Testis (tissue), 3 donors: ENCODE measurements around the gene ZNF500. TPM values are rescaled to one million over a fixed set of nuclear protein-coding genes. Genes with fewer than 3 reads are reported as not detected.

Experiments
- DNase-seq: peaks from one replicate; pipeline ENCODE4 v3.0.0-alpha.2; 2019
- H3K27ac ChIP-seq, 2 donors: fragments of 200-600 bp; sonication (generic); one replicate each; pipeline ENCODE4 v1.5.1; 2019
- H3K27me3 ChIP-seq: fragments of 200-600 bp; sonication (generic); one replicate; pipeline ENCODE4 v1.5.1; 2019
- H3K36me3 ChIP-seq: fragments of 200-600 bp; sonication (generic); one replicate; pipeline ENCODE4 v1.5.1; 2017; ENCODE audit warnings: low read depth; ENCODE audit errors: missing control alignments
- H3K4me1 ChIP-seq: fragments of 200-600 bp; sonication (generic); one replicate; pipeline ENCODE4 v1.5.1; 2019
- H3K4me3 ChIP-seq, 2 donors: fragments of 200-600 bp; sonication (generic); one replicate each; pipeline ENCODE4 v1.5.1; 2017 to 2019
- H3K9me3 ChIP-seq: fragments of 200-600 bp; sonication (generic); one replicate; pipeline ENCODE4 v1.5.1; 2017
- CTCF ChIP-seq, 3 experiments: fragments of 450-650 bp in 2 of 3; fragments of 200-600 bp in 1 of 3; sonication (generic) in 1 of 3; IDR thresholded peaks; one replicate each; pipeline ENCODE4 v1.5.1; 2016 to 2019; ENCODE audit warnings: antibody characterized with exemption in 3 of 3, mild to moderate bottlenecking in 2 of 3, moderate library complexity in 1 of 3
- POLR2A ChIP-seq: fragments of 450-650 bp; IDR thresholded peaks from one replicate; pipeline ENCODE4 v1.6.1; 2017; ENCODE audit warnings: antibody characterized with exemption, mild to moderate bottlenecking, moderate library complexity
- WGBS, 2 donors: methylation state at CpG; one replicate each; pipeline ENCODE4 v1.1.5; 2018; 5-methylcytosine and 5-hydroxymethylcytosine counted together
- intact Hi-C: fragments of 100-400 bp; cut with DNase I; formaldehyde crosslinking; loops from one replicate; pipeline ENCODE4 v1.15.1; 2023; ENCODE audit warnings: low total_unique reads
- polyA plus RNA-seq: library from polyadenylated mRNA; stranded (reverse); fragments of 350-450 nt; fragmentation: Illumina TruSeq; extraction: RNeasy Lipid Tissue Mini Kit (QIAGEN cat#74804); gene quantifications from one replicate; pipeline ENCODE4 v1.2.3, GENCODE V29; 2014; ENCODE audit warnings: low read depth, low replicate concordance; ENCODE audit not compliant: insufficient read depth
- total RNA-seq, 2 donors: library from RNA; depleted of rRNA; stranded (reverse); fragments of >200 nt; gene quantifications; one replicate each; pipeline ENCODE4 v1.2.3, GENCODE V29; 2016

Gene ZNF500
- total and polyA plus RNA-seq, 3 donors from 2014 or later, result 12.5 to 24.9 (median 24.3) TPM

- Histone ChIP-seq H3K9me3 (no peaks in the 10 kb centered on the region), H3K36me3 (no peaks in the 10 kb centered on the region), H3K4me1 (peaks cover 4% of the 10 kb centered on the region), H3K4me3 (no peak overlapping the region), H3K27ac (no peak overlapping the region), H3K27me3 (no peaks in the 10 kb centered on the region)
- 94 to 97% methylated on average over 5 to 44 of the region's 44 CpGs for WGBS, 2 donors
- no peak for DNase-seq
- TF ChIP-seq CTCF (IDR thresholded peaks at IDR 0.05), result no peak
- no peak for TF ChIP-seq POLR2A
- intact Hi-C loops, result no loop called here
Measured at GRCh38 chr16:4752351-4753100, 14.4 kb downstream of the ZNF500 start.

- no peak for DNase-seq
- no peaks in the 10 kb centered on the region for H3K36me3 ChIP-seq
- H3K4me1 ChIP-seq, result peaks cover 12% of the 10 kb centered on the region
- 69 to 82% methylated on average over 8 of the region's 8 CpGs for WGBS, 2 donors
- no peaks in the 10 kb centered on the region for H3K27me3 ChIP-seq
- TF ChIP-seq CTCF (IDR thresholded peaks at IDR 0.05) (no peak), POLR2A (no peak)
- no peaks in the 10 kb centered on the region for H3K9me3 ChIP-seq
- H3K27ac ChIP-seq, result no peak overlapping the region
- intact Hi-C loops, result no loop called here
- no peak overlapping the region for H3K4me3 ChIP-seq
Measured at GRCh38 chr16:4750896-4751295, 16.1 kb downstream of the ZNF500 start.

GRCh38 chr16:4749700-4750257 lies 17.2 kb downstream of the ZNF500 start:
- Histone ChIP-seq H3K27me3 (no peaks in the 10 kb centered on the region), H3K27ac (no peak overlapping the region), H3K4me3 (no peak overlapping the region), H3K9me3 (no peaks in the 10 kb centered on the region), H3K36me3 (no peaks in the 10 kb centered on the region), H3K4me1 (peaks cover 12% of the 10 kb centered on the region)
- WGBS, 2 donors, result 77 to 84% methylated on average over 6 to 10 of the region's 10 CpGs
- TF ChIP-seq CTCF (IDR thresholded peaks at IDR 0.05), result no peak
- TF ChIP-seq POLR2A, result no peak
- no peak for DNase-seq
- intact Hi-C loops, result no loop called here

- H3K9me3 ChIP-seq, result no peaks in the 10 kb centered on the region
Measured at GRCh38 chr16:4748682-4749411, 18.1 kb downstream of the ZNF500 start.

More at GRCh38 chr16:4748682-4749411, 18.1 kb downstream of the ZNF500 start:
- Histone ChIP-seq H3K4me3 (no peak overlapping the region), H3K4me1 (peaks cover 12% of the 10 kb centered on the region), H3K27me3 (no peaks in the 10 kb centered on the region), H3K36me3 (no peaks in the 10 kb centered on the region), H3K27ac (no peak overlapping the region)
- WGBS, 2 donors, result 76 to 85% methylated on average over 8 to 16 of the region's 16 CpGs
- TF ChIP-seq POLR2A (no peak), CTCF (IDR thresholded peaks at IDR 0.05) (no peak)
- no peak for DNase-seq
- intact Hi-C loops, result no loop called here
